Measurements from ENCODE around the gene NR3C2. TPM values are rescaled to one million over a fixed set of nuclear protein-coding genes. Genes with fewer than 3 reads are reported as not detected.

The NR3C2 gene
- total and polyA plus RNA-seq, 2 experiments from 2014 or later, result 1.2 to 3.0 TPM

DNA sequence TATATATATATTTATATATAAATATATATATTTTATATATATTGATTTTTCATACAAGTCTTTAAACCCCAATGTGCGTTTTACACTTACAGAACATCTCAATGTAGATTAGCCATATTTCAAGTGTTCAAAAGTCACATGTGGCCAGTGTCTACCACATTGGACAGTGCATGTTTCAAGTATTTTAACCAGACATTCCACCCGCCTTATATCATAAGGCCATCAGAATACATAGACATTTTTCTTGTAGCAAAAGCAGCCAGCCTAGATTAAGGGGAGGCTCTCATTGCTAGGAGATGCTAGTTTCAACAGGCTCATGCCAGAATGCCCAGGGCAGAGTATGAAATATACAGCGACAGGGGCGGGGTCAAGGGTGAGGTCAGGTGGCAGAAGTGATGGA lies 202.0 kb downstream of the NR3C2 start (continued):
- no peak for TF ChIP-seq ZNF462 (CRISPR knock-in tag; IDR thresholded peaks at IDR 0.05)
- TF ChIP-seq ZNF114 (CRISPR knock-in tag; IDR thresholded peaks at IDR 0.05), result no peak
- no peak for TF ChIP-seq CREB1 (CRISPR knock-in tag; IDR thresholded peaks at IDR 0.05; ENCODE audit: low read depth)
- TF ChIP-seq, protein P1, sequence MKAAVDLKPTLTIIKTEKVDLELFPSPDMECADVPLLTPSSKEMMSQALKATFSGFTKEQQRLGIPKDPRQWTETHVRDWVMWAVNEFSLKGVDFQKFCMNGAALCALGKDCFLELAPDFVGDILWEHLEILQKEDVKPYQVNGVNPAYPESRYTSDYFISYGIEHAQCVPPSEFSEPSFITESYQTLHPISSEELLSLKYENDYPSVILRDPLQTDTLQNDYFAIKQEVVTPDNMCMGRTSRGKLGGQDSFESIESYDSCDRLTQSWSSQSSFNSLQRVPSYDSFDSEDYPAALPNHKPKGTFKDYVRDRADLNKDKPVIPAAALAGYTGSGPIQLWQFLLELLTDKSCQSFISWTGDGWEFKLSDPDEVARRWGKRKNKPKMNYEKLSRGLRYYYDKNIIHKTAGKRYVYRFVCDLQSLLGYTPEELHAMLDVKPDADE (IDR thresholded peaks at IDR 0.05), result no peak
- TF ChIP-seq EZH2 (IDR thresholded peaks at IDR 0.05; ENCODE audit: low read depth, unreplicated experiment), result no peak
- no peak for TF ChIP-seq NANOG (IDR thresholded peaks at IDR 0.05; ENCODE audit: borderline replicate concordance)

DNA sequence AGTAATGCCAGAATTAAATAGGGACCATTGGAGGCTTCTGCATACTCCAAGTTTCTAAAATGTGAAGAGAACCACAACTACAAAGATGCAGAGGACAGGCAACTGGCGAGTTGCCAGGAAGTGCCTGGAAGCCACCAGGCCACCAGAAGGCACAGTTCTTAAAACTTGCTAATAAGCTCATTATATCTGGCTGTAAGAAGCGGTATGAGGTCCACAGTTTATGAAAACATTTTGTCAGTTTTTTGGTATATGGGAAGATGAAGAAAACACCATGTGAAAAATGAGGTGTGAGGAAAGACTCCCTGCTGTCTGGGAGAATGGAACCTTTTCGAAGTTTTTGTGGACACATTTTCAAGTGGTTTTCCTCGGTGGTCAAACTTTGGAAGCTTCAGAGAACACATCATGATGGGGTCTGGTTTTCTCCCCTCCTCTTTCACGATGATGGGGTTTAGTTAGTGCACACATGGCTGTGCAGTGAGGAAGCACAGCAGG lies 202.7 kb downstream of the NR3C2 start:
- no peaks in the 10 kb centered on the region for H3K79me2 ChIP-seq (replicated peaks; ENCODE audit: insufficient read depth)
- no peak overlapping the region for H3K4me3 ChIP-seq
- no peaks in the 10 kb centered on the region for H3K27me3 ChIP-seq (ENCODE audit: insufficient read depth)
- H2AFZ ChIP-seq, result no peak overlapping the region
- H3K9me2 ChIP-seq (ENCODE audit: insufficient read depth), result no peaks in the 10 kb centered on the region
- H3K27ac ChIP-seq (ENCODE audit: low read depth), result no peak overlapping the region
- DNase-seq (ENCODE audit: low spot score) (no peak), ATAC-seq (no peak)
- H3K4me2 ChIP-seq, result no peak overlapping the region
- no peaks in the 10 kb centered on the region for H3K36me3 ChIP-seq (ENCODE audit: insufficient read depth)
- H3K27ac Mint-ChIP-seq, result no peak overlapping the region; the same call in 1 of the 2 replicates
- no peaks in the 10 kb centered on the region for H3K4me1 ChIP-seq (ENCODE audit: insufficient read depth)
- H3F3A ChIP-seq (replicated peaks; ENCODE audit: low read depth), result no peaks in the 10 kb centered on the region
- H3K27me3 Mint-ChIP-seq (ENCODE audit: insufficient read depth, low read depth, poor library complexity), result peaks cover 3% of the 10 kb centered on the region
- H3K4me1 Mint-ChIP-seq, result no peaks in the 10 kb centered on the region
- no peak overlapping the region for H3K4me3 Mint-ChIP-seq
- no peaks in the 10 kb centered on the region for H3K36me3 Mint-ChIP-seq (ENCODE audit: low read depth)
- H4K20me1 ChIP-seq (replicated peaks; ENCODE audit: insufficient read depth), result no peaks in the 10 kb centered on the region
- no peaks in the 10 kb centered on the region for H3K9me3 Mint-ChIP-seq
- TF ChIP-seq ZNF114 (CRISPR knock-in tag; IDR thresholded peaks at IDR 0.05) (no peak), POLR2AphosphoS5 (IDR thresholded peaks at IDR 0.05; ENCODE audit: low read depth) (no peak), EZH2phosphoT487 (IDR thresholded peaks at IDR 0.05; ENCODE audit: unreplicated experiment) (no peak), NANOG (IDR thresholded peaks at IDR 0.05; ENCODE audit: borderline replicate concordance) (no peak)
- TF ChIP-seq, protein P1 (IDR thresholded peaks at IDR 0.05), result no peak
